ENCODE results near the gene IQCF2.
"Not testable (repeated sequence)": the region's sequence is repeated elsewhere in the genome, so short reads cannot be mapped to it uniquely, and the experiment has no call there.

IQCF2 gene

GRCh38 chr3:51886447-51886846 is 25.0 kb downstream of the IQCF2 start:
- DNase-seq = no peak

DNA sequence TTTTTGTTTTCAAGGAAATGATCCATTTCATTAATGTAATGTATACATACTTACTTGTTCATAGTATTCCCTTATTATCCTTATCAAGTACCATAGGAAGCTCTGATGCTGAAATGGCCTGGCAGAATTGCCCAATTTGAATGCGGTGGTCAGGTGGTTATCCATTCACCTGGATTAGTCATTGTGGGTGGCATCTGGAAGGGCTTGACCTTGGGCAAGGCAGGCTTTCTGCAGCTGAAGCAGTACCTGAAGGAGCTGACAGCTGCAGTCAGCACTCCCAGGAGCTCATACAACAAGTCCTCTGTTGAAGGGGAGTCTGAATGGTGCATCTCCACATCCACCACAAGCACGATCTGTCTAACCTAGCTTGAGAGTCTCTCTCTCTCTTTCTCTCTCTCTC is 26.2 kb downstream of the IQCF2 start:
- no peak for DNase-seq

- DNase-seq = no peak
Observed at GRCh38 chr3:51888463-51889105, 27.2 kb downstream of the IQCF2 start.

GRCh38 chr3:51891242-51892039 is 30.0 kb downstream of the IQCF2 start:
- no peak for DNase-seq

DNA sequence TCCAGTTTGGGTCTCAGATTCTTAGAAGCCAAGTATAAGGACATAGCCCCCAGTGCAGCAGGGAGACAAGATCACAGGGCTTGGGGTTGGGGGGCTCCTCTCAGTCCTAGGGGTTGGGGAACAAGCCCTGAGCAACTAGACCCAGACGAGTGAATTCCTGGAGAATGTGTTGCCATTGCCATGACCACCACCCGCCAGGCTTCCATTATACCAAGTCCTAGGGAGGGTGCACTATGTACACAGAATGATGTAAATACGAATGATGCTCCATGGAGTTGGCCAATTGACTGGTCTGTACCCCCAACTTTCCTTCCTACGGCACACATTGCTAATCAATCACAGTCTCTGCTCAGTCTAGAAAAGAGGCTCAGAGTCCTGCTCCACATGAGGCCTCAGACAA is 33.0 kb downstream of the IQCF2 start:
- DNase-seq = no peak

DNA sequence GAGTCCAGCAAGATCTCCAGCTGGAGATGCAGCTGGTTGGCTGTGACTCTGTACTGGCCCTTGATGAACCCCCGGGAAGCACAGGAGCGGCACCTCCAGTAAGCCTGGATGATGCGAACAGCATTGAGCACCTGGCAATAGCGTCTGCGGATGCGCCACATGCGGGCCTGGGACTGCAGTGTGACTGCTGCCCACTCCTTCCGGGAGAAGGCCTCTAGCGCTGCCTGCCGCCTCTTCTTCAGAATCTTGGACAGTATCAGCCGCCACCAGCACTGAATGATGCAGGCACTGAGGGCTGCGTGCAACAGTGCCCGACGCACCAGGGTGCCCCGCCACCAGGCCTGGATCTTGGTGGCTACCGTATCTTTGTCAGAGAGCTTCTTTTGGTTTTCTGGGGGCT is 33.5 kb downstream of the IQCF2 start:
- no peak for DNase-seq

DNA sequence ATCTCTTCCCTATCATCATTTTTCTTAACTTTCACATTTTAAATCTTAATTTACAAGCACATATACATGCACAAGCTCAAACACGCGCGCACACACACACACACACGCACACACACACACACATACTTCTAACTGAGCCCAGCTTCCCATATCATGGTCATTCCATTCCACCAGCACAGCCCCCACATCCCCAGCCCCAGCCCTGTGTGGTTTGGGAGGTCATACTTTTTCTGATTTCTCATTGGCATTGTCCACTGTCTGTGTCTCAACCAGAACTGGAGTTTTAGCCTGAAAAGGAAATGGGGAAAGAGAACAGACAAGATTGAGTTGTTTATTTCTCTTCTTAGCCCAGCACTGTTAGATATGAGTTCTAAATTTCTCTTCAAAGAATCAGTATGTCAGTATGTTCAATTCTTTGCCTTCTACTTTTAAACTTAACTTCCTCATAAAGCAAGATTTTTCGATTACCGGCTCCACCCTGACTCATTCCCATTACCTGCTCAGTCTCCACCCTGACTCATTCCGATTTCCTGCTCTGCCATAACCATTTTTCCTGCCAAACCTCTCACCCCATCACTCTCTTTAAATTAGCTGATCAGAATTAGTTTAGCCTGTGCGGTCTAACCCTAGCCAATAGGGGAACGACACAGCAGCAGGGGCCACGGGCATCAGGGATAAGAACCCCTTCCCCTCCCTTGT is 35.3 kb downstream of the IQCF2 start:
- DNase-seq = no peak

- no peak for DNase-seq
Observed at GRCh38 chr3:51897391-51897790, 36.0 kb downstream of the IQCF2 start.

DNA sequence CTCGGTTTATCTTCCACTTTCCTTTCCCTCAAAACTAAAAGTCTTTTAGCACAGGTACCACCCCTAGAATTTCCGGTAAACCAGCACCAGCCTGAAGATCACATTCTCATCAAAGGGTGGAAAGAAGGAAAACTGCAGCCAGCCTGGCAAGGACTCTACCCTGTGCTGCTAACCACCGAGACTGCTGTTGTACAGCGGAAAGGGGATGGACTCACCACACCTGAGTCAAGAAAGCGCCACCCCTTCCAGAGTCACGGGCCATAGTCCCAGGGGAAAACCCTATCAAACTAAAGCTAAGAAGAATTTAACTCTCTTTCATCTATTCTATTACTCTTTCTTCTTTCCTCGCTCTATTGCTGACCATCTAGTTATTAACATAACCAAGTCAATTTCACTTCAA is 38.6 kb downstream of the IQCF2 start:
- DNase-seq = not testable (repeated sequence)

DNA sequence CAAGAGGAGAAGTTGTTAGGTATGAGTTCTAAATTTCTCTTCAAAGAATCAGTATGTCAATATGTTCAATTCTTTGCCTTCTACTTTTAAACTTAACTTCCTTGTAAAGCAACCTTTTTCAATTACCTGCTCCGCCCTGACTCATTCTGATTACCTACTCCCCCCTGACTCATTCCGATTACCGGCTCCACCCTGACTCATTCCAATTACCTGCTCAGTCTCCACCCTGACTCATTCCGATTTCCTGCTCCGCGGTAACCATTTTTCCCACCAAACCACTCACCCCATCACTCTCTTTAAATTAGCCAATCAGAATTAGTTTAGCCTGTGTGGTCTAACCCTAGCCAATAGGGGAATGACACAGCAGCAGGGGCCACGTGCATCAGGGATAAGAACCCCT is 40.9 kb downstream of the IQCF2 start:
- DNase-seq = not testable (repeated sequence)

- no peak for DNase-seq
Observed at GRCh38 chr3:51904034-51904823, 42.8 kb downstream of the IQCF2 start.

DNA sequence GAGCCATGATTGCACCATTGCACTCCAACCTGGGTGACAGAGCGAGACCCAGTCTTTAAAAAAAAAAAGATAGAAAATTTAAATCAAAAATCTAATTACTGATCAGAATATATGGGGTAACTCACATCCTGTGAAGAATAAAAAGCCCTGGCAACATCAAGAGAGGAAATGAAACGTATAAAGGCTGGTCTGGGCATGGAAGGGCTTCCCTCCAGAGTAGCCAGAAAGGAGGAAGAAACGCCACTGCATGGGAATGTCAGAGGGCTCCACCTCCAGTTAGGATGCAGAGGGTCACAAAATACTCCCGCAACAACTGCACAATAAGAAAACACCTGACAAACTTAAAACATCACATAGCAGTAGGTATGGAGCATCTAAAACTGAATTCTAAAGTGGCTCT is 46.6 kb downstream of the IQCF2 start:
- no peak for DNase-seq
